ENCODE results near the gene CFAP77. TPM values are rescaled to one million over a fixed set of nuclear protein-coding genes. Genes with fewer than 3 reads are reported as not detected.

CFAP77 gene
- total and polyA plus RNA-seq, 2 donors from 2014 or later = 0.50 TPM; not detected in 1

DNA sequence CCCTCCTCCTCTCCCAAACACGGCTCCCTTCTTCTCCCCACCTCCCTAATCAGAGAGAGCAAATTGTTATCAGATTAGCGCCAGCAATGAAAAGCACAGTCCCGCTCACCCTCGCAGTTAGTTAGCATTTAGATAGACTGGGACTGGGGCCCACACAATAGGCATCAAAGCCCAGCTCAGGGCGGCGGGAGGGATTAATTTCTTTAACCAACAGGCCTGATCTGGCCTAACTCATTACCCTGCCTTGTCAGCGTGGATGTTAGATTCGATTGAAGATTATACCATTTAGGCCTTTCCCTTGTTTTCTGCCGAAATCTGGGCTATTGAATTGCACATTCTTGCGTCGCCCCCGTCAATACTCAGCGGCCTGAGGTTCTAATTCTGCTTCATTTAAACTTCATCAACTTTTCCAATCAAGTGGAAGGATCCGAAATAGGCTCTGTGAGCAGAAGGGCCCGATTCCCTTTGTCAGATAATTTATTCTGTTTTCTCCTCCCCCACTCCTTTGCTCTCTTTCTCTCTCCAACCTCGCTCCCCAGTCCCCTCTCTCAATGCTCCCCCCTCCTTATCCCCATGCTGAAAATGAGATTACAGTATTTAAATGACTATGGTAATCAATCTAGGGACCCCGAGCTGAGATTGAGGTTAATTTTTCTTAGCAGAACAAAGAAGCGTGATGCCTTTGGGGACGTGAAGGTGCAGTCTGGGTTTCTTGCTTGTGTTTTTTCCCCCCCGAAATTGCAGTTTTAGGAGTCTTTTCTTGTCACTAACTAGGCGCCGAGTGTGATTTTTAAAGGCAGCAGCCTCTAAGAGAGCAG lies 15.1 kb downstream of the CFAP77 start:
- peaks cover 12% of the 10 kb centered on the region for H3K27me3 ChIP-seq (ENCODE audit: control insufficient read depth, insufficient read depth, low read length)
- TF ChIP-seq, protein P1, sequence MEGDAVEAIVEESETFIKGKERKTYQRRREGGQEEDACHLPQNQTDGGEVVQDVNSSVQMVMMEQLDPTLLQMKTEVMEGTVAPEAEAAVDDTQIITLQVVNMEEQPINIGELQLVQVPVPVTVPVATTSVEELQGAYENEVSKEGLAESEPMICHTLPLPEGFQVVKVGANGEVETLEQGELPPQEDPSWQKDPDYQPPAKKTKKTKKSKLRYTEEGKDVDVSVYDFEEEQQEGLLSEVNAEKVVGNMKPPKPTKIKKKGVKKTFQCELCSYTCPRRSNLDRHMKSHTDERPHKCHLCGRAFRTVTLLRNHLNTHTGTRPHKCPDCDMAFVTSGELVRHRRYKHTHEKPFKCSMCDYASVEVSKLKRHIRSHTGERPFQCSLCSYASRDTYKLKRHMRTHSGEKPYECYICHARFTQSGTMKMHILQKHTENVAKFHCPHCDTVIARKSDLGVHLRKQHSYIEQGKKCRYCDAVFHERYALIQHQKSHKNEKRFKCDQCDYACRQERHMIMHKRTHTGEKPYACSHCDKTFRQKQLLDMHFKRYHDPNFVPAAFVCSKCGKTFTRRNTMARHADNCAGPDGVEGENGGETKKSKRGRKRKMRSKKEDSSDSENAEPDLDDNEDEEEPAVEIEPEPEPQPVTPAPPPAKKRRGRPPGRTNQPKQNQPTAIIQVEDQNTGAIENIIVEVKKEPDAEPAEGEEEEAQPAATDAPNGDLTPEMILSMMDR (IDR thresholded peaks at IDR 0.05; ENCODE audit: borderline replicate concordance, extremely low read depth, insufficient read depth) = no peak
- no peak for FAIRE-seq

DNA sequence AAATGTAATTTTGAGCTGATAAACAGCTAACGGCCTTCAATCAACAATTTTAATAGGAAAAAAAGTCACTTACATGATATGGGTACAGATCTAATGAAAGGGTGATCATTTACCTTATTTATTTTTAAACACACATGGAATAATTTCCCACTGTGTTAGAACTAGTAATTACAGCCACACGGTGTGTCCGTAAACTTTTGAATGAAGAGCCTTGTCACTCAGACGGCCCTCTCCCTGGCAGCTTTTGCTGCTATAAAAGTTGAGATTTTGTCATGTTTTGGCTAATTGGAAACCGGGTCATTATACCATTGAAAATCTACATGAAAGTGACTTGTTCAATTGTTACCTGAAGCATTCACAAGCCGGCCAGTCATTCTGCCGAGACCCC lies 15.7 kb downstream of the CFAP77 start:
- FAIRE-seq = no peak
- H3K27me3 ChIP-seq (ENCODE audit: control insufficient read depth, insufficient read depth, low read length) = peaks cover 12% of the 10 kb centered on the region

More for the DNA sequence above, 15.1 kb downstream of the CFAP77 start:
- no peaks in the 10 kb centered on the region for H3K9me3 ChIP-seq (ENCODE audit: control insufficient read depth in 2 of 3, insufficient read depth in 1 of 3, low read length in 3 of 3)
- no peak for DNase-seq
- H3K36me3 ChIP-seq (ENCODE audit: control insufficient read depth in 2 of 3, insufficient read depth in 3 of 3, low read length in 3 of 3) = no peaks in the 10 kb centered on the region
- no peak overlapping the region for H3K9ac ChIP-seq (ENCODE audit: low read length in 3 of 3)
- intact Hi-C loops (cut with DNase I) = no loop called here
- no peak overlapping the region for H3K4me3 ChIP-seq (ENCODE audit: low read length in 3 of 3)
- H3K4me1 ChIP-seq (ENCODE audit: control insufficient read depth in 2 of 3, insufficient read depth in 2 of 3, low read depth in 1 of 3, low read length in 3 of 3) = no peaks in the 10 kb centered on the region
- no peak overlapping the region for H3K27ac ChIP-seq (ENCODE audit: low read depth in 2 of 2, low read length in 2 of 2)

DNA sequence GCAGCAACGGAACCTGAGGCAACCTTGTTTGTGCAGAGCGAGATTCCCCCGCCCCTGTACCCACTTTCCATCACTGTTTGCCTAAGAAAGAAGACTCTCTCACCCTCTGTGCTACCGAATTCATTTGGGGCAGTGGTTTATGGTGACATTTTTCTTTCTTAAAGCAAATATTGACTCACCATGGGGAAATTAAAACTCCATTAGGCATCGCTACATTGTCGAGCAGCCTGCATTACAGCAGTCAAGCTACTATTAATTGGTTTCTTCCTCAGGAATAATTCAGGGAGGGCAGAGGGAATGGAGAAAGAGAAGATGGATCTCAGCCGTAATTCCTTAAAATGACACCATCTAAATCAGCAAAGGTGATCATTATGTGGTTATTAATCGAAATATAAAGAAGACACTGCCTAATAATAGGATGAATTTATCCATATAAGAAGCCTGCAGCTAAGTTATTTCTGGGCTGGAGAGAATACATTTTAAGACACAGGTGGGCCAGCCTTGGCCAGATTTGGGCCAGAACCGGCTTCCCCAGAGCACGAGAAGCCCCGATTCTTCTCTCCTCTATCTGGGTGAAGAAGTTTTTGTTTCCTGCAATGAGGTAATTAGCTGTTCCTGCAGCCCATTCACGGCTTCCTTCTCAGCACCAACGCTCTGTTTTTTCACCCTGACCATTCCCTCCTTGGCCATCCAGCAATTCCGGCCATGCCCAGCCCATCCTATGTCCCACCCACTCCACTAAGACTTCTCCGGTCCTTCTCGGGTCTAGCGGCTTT lies 16.8 kb downstream of the CFAP77 start:
- TF ChIP-seq, protein P1 (IDR thresholded peaks at IDR 0.05; ENCODE audit: borderline replicate concordance, extremely low read depth, insufficient read depth) = no peak
- H3K9me3 ChIP-seq (ENCODE audit: control insufficient read depth in 2 of 3, insufficient read depth in 1 of 3, low read length in 3 of 3) = no peaks in the 10 kb centered on the region
- no peak for FAIRE-seq
- no peak for DNase-seq
- no peak overlapping the region for H3K27ac ChIP-seq (ENCODE audit: low read depth in 2 of 2, low read length in 2 of 2)
- intact Hi-C loops (cut with DNase I) = no loop called here
- no peaks in the 10 kb centered on the region for H3K36me3 ChIP-seq (ENCODE audit: control insufficient read depth in 2 of 3, insufficient read depth in 3 of 3, low read length in 3 of 3)
- peaks cover 12% of the 10 kb centered on the region for H3K27me3 ChIP-seq (ENCODE audit: control insufficient read depth, insufficient read depth, low read length)
- H3K9ac ChIP-seq (ENCODE audit: low read length in 3 of 3) = no peak overlapping the region
- no peaks in the 10 kb centered on the region for H3K4me1 ChIP-seq (ENCODE audit: control insufficient read depth in 2 of 3, insufficient read depth in 2 of 3, low read depth in 1 of 3, low read length in 3 of 3)
- H3K4me3 ChIP-seq (ENCODE audit: low read length in 3 of 3) = no peak overlapping the region

More for the DNA sequence above, 15.7 kb downstream of the CFAP77 start:
- Histone ChIP-seq H3K36me3 (ENCODE audit: control insufficient read depth in 2 of 3, insufficient read depth in 3 of 3, low read length in 3 of 3) (no peaks in the 10 kb centered on the region), H3K4me1 (ENCODE audit: control insufficient read depth in 2 of 3, insufficient read depth in 2 of 3, low read depth in 1 of 3, low read length in 3 of 3) (no peaks in the 10 kb centered on the region), H3K27ac (ENCODE audit: low read depth in 2 of 2, low read length in 2 of 2) (no peak overlapping the region), H3K9me3 (ENCODE audit: control insufficient read depth in 2 of 3, insufficient read depth in 1 of 3, low read length in 3 of 3) (no peaks in the 10 kb centered on the region), H3K9ac (ENCODE audit: low read length in 3 of 3) (no peak overlapping the region), H3K4me3 (ENCODE audit: low read length in 3 of 3) (no peak overlapping the region)
- no peak for DNase-seq
- intact Hi-C loops (cut with DNase I) = no loop called here
- TF ChIP-seq, protein P1 (IDR thresholded peaks at IDR 0.05; ENCODE audit: borderline replicate concordance, extremely low read depth, insufficient read depth) = no peak
